ENCODE measurements around the gene GPR21.

GRCh38 chr9:123033352-123033751, at the start of gene GPR21:
- TF ChIP-seq POLR2AphosphoS5 (IDR thresholded peaks at IDR 0.05) (no peak), POLR2A (IDR thresholded peaks at IDR 0.05) (no peak)

Data from stomach (tissue), 4 donors.